HepG2 (cell line): Measurements from ENCODE around the gene FADD. TPM values are rescaled to one million over a fixed set of nuclear protein-coding genes. Genes with fewer than 3 reads are reported as not detected.

Experiments used
- ATAC-seq: fragments of 200-7000 bp; cut with Tn5 transposase; 3 replicates; pipeline ENCODE4 v1.9.1; 2020; ENCODE audit warnings: mild to moderate bottlenecking, moderate library complexity
- BruUV-seq: library from RNA; stranded (reverse); fragments of 400-500 nt; replicated peaks from 2 replicates; lab custom pipeline; 2021; lab: Mats Ljungman, UMichigan
- CTCF ChIA-PET: fragments of 300-600 bp; formaldehyde crosslinking; extraction: SDS; loops from one replicate; lab custom pipeline; 2021; ENCODE audit warnings: low total read pairs, inconsistent platforms, low intra/inter-chr PET ratio; lab: Yijun Ruan, JAX
- POLR2A ChIA-PET: fragments of 350-600 bp; sonication (Branson Sonifier 250); formaldehyde crosslinking; loops from one replicate; lab custom pipeline; 2020; ENCODE audit warnings: antibody characterized with exemption, inconsistent platforms; lab: Yijun Ruan, JAX
- DNase-seq: peaks from one replicate; pipeline ENCODE4 v3.0.0-alpha.2; 2015; ENCODE audit warnings: low spot score
- FAIRE-seq: peaks from 3 replicates; lab custom pipeline; 2011; peaks lifted over from hg19 to GRCh38; lab: Jason Lieb, UNC
- H2AFZ ChIP-seq: one replicate; pipeline ENCODE4 v1.6.1; 2011; ENCODE audit warnings: low read length, inconsistent platforms
- H3K27ac ChIP-seq: fragments of 300-600 bp; 3 replicates; pipeline ENCODE4 v1.8.0; 2011; ENCODE audit warnings: mixed run types, mild to moderate bottlenecking, mixed read lengths, low read length, inconsistent platforms; ENCODE audit not compliant: insufficient read depth; ENCODE audit errors: extremely low read length
- H3K27me3 ChIP-seq, 2 experiments: fragments of 200-600 bp in 1 of 2; 2 replicates in 1 of 2; 3 replicates in 1 of 2; pipeline versions ENCODE4 v1.6.0 to v1.8.0; 2011; ENCODE audit warnings: low read length in 2 of 2, mild to moderate bottlenecking in 2 of 2, moderate library complexity in 2 of 2, inconsistent platforms in 1 of 2; ENCODE audit not compliant: insufficient read depth in 2 of 2, control insufficient read depth in 1 of 2
- H3K36me3 ChIP-seq, 2 experiments: fragments of 200-600 bp in 1 of 2; replicated peaks in 1 of 2; 2 replicates in 1 of 2; 3 replicates in 1 of 2; pipeline versions ENCODE4 v1.5.1 to v1.8.0; 2011; ENCODE audit warnings: low read length in 2 of 2, inconsistent platforms in 1 of 2; ENCODE audit not compliant: insufficient read depth in 2 of 2, control insufficient read depth in 1 of 2
- H3K4me1 ChIP-seq: 2 replicates; pipeline ENCODE4 v1.5.1; 2012; ENCODE audit warnings: low read length, inconsistent platforms; ENCODE audit not compliant: insufficient read depth
- H3K4me2 ChIP-seq: 2 replicates; pipeline ENCODE4 v1.6.0; 2011; ENCODE audit warnings: low read depth, low read length, inconsistent platforms
- H3K4me3 ChIP-seq, 3 experiments: fragments of 200-600 bp in 1 of 3; sonication (generic), shearing (Covaris generic) in 1 of 3; replicated peaks in 1 of 3; 2 replicates each; pipeline ENCODE4 v1.5.1; 2011 to 2016; ENCODE audit warnings: low read length in 3 of 3, inconsistent platforms in 2 of 3, low read depth in 2 of 3, mild to moderate bottlenecking in 2 of 3, control low read depth in 1 of 3, mixed read lengths in 1 of 3; ENCODE audit not compliant: insufficient read depth in 1 of 3
- H3K79me2 ChIP-seq: one replicate; pipeline ENCODE4 v1.6.1; 2011; ENCODE audit warnings: low read length, inconsistent platforms; ENCODE audit not compliant: insufficient read depth
- H3K9ac ChIP-seq: 2 replicates; pipeline ENCODE4 v1.6.0; 2011; ENCODE audit warnings: mild to moderate bottlenecking, low read depth, low read length, inconsistent platforms; ENCODE audit not compliant: insufficient read depth
- H3K9me3 ChIP-seq: 2 replicates; pipeline ENCODE4 v1.5.1; 2012; ENCODE audit warnings: mild to moderate bottlenecking, low read length
- H4K20me1 ChIP-seq: 2 replicates; pipeline ENCODE4 v1.6.0; 2011; ENCODE audit warnings: inconsistent platforms, mild to moderate bottlenecking, low read length, moderate library complexity; ENCODE audit not compliant: insufficient read depth
- CBX2 ChIP-seq, 2 experiments: fragments of 200-600 bp in 1 of 2; sonication (generic); formaldehyde crosslinking in 1 of 2; IDR thresholded peaks; 2 replicates each; pipeline versions ENCODE4 v1.7.0 to v1.8.1; 2018 to 2022; ENCODE audit warnings: low read depth in 2 of 2, low read length in 1 of 2, mild to moderate bottlenecking in 1 of 2, missing genetic modification reagents in 1 of 2
- CHD4 ChIP-seq: fragments of 200-600 bp; sonication (generic); IDR thresholded peaks from 2 replicates; pipeline ENCODE4 v1.7.0; 2017; ENCODE audit warnings: mild to moderate bottlenecking, low read length, borderline replicate concordance
- ELF4 ChIP-seq: sonication (generic); formaldehyde crosslinking; IDR thresholded peaks from 2 replicates; pipeline ENCODE4 v1.5.0; 2020; ENCODE audit warnings: missing genetic modification reagents, mild to moderate bottlenecking, moderate library complexity, borderline replicate concordance
- KLF15 ChIP-seq: sonication (generic); formaldehyde crosslinking; IDR thresholded peaks from 2 replicates; pipeline ENCODE4 v1.8.1; 2023; ENCODE audit warnings: borderline replicate concordance, mild to moderate bottlenecking, inconsistent platforms, missing genetic modification reagents, mixed read lengths
- KLF9 ChIP-seq: IDR thresholded peaks from 2 replicates; pipeline ENCODE4 v1.6.1; 2016; ENCODE audit warnings: low read depth
- MAFF ChIP-seq: IDR thresholded peaks from 2 replicates; pipeline ENCODE4 v1.6.1; 2011; ENCODE audit warnings: low read depth, low read length, improper control_type of control experiment
- MAFK ChIP-seq, 2 experiments: IDR thresholded peaks in 1 of 2; conservative IDR thresholded peaks in 1 of 2; 2 replicates each; pipeline ENCODE4 v1.6.1; 2011; ENCODE audit warnings: improper control_type of control experiment in 2 of 2, low read length in 2 of 2
- MXI1 ChIP-seq: IDR thresholded peaks from 3 replicates; pipeline ENCODE4 v1.6.1; 2012; ENCODE audit warnings: low read depth, low read length, inconsistent platforms, borderline replicate concordance
- RFX3 ChIP-seq: IDR thresholded peaks from 2 replicates; pipeline ENCODE4 v1.6.1; 2016; ENCODE audit warnings: missing biosample characterization, missing genetic modification reagents
- RFXANK ChIP-seq: IDR thresholded peaks from 2 replicates; pipeline ENCODE4 v1.6.1; 2016
- TBX2 ChIP-seq: sonication (generic); formaldehyde crosslinking; IDR thresholded peaks from 2 replicates; pipeline ENCODE4 v1.5.0; 2020; ENCODE audit warnings: missing genetic modification reagents, mild to moderate bottlenecking, borderline replicate concordance
- XRCC5 ChIP-seq: fragments of 200-400 bp; formaldehyde crosslinking; optimal IDR thresholded peaks from 2 replicates; pipeline ENCODE3; 2017; ENCODE audit warnings: mild to moderate bottlenecking, low read length
- ZFP82 ChIP-seq: sonication (generic); formaldehyde crosslinking; IDR thresholded peaks from 2 replicates; pipeline ENCODE4 v1.5.1; 2020; ENCODE audit warnings: mild to moderate bottlenecking, missing genetic modification reagents, borderline replicate concordance
- ZNF296 ChIP-seq: sonication (generic); formaldehyde crosslinking; conservative IDR thresholded peaks from 2 replicates; pipeline ENCODE4 v1.5.0; 2020; ENCODE audit warnings: mild to moderate bottlenecking, missing genetic modification reagents
- ZNF326 ChIP-seq: sonication (generic); formaldehyde crosslinking; IDR thresholded peaks from 2 replicates; pipeline ENCODE4 v1.4.0; 2020; ENCODE audit warnings: missing genetic modification reagents, borderline replicate concordance
- ZNF788 ChIP-seq: sonication (generic); formaldehyde crosslinking; IDR thresholded peaks from 2 replicates; pipeline ENCODE4 v1.5.0; 2020; ENCODE audit warnings: mild to moderate bottlenecking, missing genetic modification reagents, borderline replicate concordance
- WGBS: methylation state at CpG from one replicate; pipeline ENCODE4 v1.1.6; 2017; ENCODE audit warnings: low lambda C conversion rate; 5-methylcytosine and 5-hydroxymethylcytosine counted together
- in situ Hi-C: cut with HindIII; loops from 2 replicates; pipeline ENCODE4 v1.10.0; 2017; ENCODE audit warnings: low pct_unique_long_range_greater_than_20kb; ENCODE audit not compliant: extremely low pct_ligation_motif_present
- intact Hi-C: fragments of 100-400 bp; cut with micrococcal nuclease; formaldehyde crosslinking; loops from one replicate; pipeline ENCODE4 v1.10.0; 2022; ENCODE audit not compliant: unreplicated experiment
- polyA plus RNA-seq, 8 experiments: library from polyadenylated mRNA; depleted of rRNA in 3 of 8; stranded (reverse) in 7 of 8; unstranded in 1 of 8; fragments of >200 nt; fragmentation: Illumina TruSeq in 4 of 8; extraction: Trizol in 4 of 8; gene quantifications; 2 replicates each; pipeline versions ENCODE4 v1.2.1 to v1.2.3, GENCODE V29; 2011 to 2016; ENCODE audit warnings: low read depth in 4 of 8, missing spikeins in 1 of 8, mixed read lengths in 1 of 8; ENCODE audit not compliant: insufficient read depth in 1 of 8
- total RNA-seq, 5 experiments: library from RNA; depleted of rRNA; stranded (reverse); fragments of >200 nt; fragmentation: Illumina TruSeq; extraction: Trizol; gene quantifications; 2 replicates each; pipeline ENCODE4 v1.2.3, GENCODE V29; 2016; ENCODE audit warnings: low read depth in 1 of 5
- TF ChIP-seq, protein P1 (sequence below): sonication (generic); formaldehyde crosslinking; IDR thresholded peaks from 2 replicates; pipeline ENCODE4 v1.5.1; 2020; ENCODE audit warnings: mild to moderate bottlenecking, missing genetic modification reagents, moderate library complexity

The FADD gene
- total and polyA plus RNA-seq, 2 of the 13 experiments (the other 11 are each of a cell fraction or from before 2014, with no cell fraction given), result 14.2 to 22.2 TPM

GRCh38 chr11:70243912-70244652 lies 41.0 kb downstream of the FADD start:
- Histone ChIP-seq H2AFZ (no peak overlapping the region), H3K4me3 (no peak overlapping the region), H3K27me3 (peaks cover 0 to 27% of the 10 kb centered on the region in 2 experiments; a peak in 2 of 5 replicates), H4K20me1 (no peaks in the 10 kb centered on the region), H3K4me1 (peaks cover 20% of the 10 kb centered on the region), H3K9ac (no peak overlapping the region), H3K27ac (no peak overlapping the region), H3K79me2 (no peaks in the 10 kb centered on the region), H3K36me3 (no peaks in the 10 kb centered on the region), H3K4me2 (no peak overlapping the region), H3K9me3 (no peaks in the 10 kb centered on the region)
- BruUV-seq, result no TSS peak
- intact Hi-C loops (no loop called here), in situ Hi-C loops (no loop called here)
- FAIRE-seq (no peak), ATAC-seq (no peak), DNase-seq (no peak)
- 65% methylated on average over 14 of the region's 15 CpGs for WGBS
- ChIA-PET CTCF (no interaction called here), POLR2A (no interaction called here)
- TF ChIP-seq XRCC5 (no peak), MAFK (conservative IDR thresholded peaks at IDR 0.05 in 1 of 2, IDR thresholded peaks at IDR 0.05 in 1 of 2; ENCODE audit: low read length in 2 of 2) (peak; percentile 91 to 94), ELF4 (no peak), MAFF (peak; percentile 88), CBX2 (IDR thresholded peaks at IDR 0.05; ENCODE audit: low read depth, low read length) (no peak), CBX2 (CRISPR knock-in tag; IDR thresholded peaks at IDR 0.05; ENCODE audit: low read depth) (no peak)
- TF ChIP-seq, protein P1, sequence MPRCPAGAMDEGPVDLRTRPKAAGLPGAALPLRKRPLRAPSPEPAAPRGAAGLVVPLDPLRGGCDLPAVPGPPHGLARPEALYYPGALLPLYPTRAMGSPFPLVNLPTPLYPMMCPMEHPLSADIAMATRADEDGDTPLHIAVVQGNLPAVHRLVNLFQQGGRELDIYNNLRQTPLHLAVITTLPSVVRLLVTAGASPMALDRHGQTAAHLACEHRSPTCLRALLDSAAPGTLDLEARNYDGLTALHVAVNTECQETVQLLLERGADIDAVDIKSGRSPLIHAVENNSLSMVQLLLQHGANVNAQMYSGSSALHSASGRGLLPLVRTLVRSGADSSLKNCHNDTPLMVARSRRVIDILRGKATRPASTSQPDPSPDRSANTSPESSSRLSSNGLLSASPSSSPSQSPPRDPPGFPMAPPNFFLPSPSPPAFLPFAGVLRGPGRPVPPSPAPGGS, result no peak

GRCh38 chr11:70244698-70245097 lies 41.6 kb downstream of the FADD start:
- H3K27ac ChIP-seq, result no peak overlapping the region
- no peaks in the 10 kb centered on the region for H4K20me1 ChIP-seq
- ChIA-PET POLR2A (no interaction called here), CTCF (no interaction called here)
- in situ Hi-C loops (no loop called here), intact Hi-C loops (no loop called here)
- no peak overlapping the region for H3K9ac ChIP-seq
- no peak overlapping the region for H2AFZ ChIP-seq
- no peak overlapping the region for H3K4me3 ChIP-seq
- H3K36me3 ChIP-seq, result no peaks in the 10 kb centered on the region
- H3K9me3 ChIP-seq, result no peaks in the 10 kb centered on the region
- 24% methylated on average over 7 of the region's 7 CpGs for WGBS
- no peak overlapping the region for H3K4me2 ChIP-seq
- peaks cover 20% of the 10 kb centered on the region for H3K4me1 ChIP-seq
- DNase-seq (no peak), ATAC-seq (no peak), FAIRE-seq (no peak)
- H3K27me3 ChIP-seq, result peaks cover 0 to 31% of the 10 kb centered on the region in 2 experiments; a peak in 2 of 5 replicates
- H3K79me2 ChIP-seq, result no peaks in the 10 kb centered on the region
- BruUV-seq, result no TSS peak
- no peak for TF ChIP-seq CHD4
- no peak for TF ChIP-seq ZNF296
- TF ChIP-seq KLF15 (CRISPR knock-in tag), result no peak
- no peak for TF ChIP-seq ZNF788 (CRISPR knock-in tag)
- no peak for TF ChIP-seq KLF9
- TF ChIP-seq MXI1, result no peak
- TF ChIP-seq RFX3 (CRISPR knock-in tag), result no peak
- TF ChIP-seq ZFP82 (CRISPR knock-in tag), result no peak
- TF ChIP-seq RFXANK (CRISPR knock-in tag), result no peak
- no peak for TF ChIP-seq ZNF326 (CRISPR knock-in tag)
- no peak for TF ChIP-seq TBX2 (CRISPR knock-in tag)
